ENCODE results near the gene GUCY1A1.
"Not testable (repeated sequence)": the region's sequence is repeated elsewhere in the genome, so short reads cannot be mapped to it uniquely, and the experiment has no call there.

The GUCY1A1 gene, protein sequence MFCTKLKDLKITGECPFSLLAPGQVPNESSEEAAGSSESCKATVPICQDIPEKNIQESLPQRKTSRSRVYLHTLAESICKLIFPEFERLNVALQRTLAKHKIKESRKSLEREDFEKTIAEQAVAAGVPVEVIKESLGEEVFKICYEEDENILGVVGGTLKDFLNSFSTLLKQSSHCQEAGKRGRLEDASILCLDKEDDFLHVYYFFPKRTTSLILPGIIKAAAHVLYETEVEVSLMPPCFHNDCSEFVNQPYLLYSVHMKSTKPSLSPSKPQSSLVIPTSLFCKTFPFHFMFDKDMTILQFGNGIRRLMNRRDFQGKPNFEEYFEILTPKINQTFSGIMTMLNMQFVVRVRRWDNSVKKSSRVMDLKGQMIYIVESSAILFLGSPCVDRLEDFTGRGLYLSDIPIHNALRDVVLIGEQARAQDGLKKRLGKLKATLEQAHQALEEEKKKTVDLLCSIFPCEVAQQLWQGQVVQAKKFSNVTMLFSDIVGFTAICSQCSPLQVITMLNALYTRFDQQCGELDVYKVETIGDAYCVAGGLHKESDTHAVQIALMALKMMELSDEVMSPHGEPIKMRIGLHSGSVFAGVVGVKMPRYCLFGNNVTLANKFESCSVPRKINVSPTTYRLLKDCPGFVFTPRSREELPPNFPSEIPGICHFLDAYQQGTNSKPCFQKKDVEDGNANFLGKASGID

GRCh38 chr4:155666344-155667221, at the start of gene GUCY1A1:
TSS of gene GUCY1A1 (plus strand) at chr4:155666848. CDS start at chr4:155696868, 30,020 bp downstream.
- DNase-seq: no peak

DNA sequence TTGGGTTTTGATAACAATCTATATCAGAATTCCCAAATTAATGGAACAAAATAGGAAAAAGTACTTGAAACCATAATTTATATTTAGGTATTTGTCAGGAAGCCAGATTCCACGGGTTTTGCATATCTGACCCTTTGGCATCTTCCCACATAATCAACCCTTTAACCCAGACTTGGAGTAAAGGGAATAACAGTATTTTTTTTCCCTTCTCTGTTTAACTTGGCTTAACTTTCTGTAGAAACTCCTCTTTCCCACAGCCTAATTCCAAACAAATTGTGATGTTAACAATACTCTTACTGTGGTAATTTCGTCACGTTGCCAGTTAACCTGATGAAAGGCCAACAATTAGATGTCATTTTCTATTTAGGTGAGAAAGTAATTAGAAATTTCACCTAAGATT, 49.4 kb upstream of the GUCY1A1 start:
- DNase-seq: no peak

GRCh38 chr4:155618183-155618838, 48.3 kb upstream of the GUCY1A1 start:
- no peak for DNase-seq

DNA sequence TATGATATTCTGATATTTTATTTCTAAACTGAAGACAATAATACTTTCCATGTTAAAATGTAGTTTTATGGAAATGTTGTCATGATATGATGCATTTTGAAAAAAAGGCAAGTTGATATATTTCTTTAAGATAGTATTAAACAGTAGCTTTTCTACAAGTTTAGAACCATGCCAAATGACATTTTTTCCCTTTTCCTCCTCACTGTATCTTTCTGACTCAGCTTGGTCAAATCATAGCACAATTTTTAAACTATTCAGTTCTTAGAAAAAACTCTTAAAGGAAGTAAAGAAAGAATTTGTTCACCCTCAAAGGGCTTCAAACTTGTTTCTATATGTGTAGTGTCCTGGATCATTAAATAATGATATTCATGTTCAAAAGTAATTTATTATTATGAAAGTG, 46.0 kb upstream of the GUCY1A1 start:
- DNase-seq: no peak

GRCh38 chr4:155624478-155624877, 42.2 kb upstream of the GUCY1A1 start:
- no peak for DNase-seq

DNA sequence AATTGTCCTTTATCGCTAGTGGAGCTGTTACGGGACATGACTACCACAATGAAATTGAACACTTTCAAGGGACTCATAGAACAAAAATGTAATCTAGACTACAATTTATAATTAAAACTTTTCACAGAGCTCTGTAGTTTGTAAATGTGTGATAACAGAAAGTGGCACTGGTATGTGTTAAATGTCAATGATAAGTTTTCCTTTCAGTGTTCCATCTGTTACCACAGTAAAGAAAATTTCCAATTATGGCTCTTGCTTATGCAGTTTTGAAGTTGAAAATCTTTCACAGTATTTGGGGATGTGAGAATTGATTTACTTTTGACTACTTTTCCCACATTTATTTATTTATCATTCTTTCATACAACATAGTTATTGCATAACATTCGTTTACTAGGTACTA, 40.1 kb upstream of the GUCY1A1 start:
- no peak for DNase-seq

- DNase-seq: no peak
These were observed 37.3 kb upstream of the GUCY1A1 start for GRCh38 chr4:155629183-155629825.

DNA sequence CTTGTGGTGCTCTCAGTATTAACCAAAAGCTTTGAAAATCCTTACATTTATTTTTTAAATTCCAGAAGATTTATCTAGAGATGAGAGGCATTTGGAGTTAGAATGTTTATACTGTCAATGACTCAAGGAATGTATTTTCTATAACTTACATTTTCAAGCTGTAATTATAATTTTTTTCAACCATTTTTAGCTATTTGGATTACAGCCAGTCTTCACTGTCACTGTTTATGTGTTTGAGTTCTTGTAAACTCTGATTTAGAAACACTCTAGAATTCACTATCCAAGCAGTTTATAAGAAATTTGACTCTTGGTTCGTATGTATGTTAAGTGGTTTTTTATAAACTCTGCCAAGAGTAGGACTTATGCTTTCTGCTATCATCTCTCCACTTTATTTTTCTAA, 36.7 kb upstream of the GUCY1A1 start:
- no peak for DNase-seq

DNA sequence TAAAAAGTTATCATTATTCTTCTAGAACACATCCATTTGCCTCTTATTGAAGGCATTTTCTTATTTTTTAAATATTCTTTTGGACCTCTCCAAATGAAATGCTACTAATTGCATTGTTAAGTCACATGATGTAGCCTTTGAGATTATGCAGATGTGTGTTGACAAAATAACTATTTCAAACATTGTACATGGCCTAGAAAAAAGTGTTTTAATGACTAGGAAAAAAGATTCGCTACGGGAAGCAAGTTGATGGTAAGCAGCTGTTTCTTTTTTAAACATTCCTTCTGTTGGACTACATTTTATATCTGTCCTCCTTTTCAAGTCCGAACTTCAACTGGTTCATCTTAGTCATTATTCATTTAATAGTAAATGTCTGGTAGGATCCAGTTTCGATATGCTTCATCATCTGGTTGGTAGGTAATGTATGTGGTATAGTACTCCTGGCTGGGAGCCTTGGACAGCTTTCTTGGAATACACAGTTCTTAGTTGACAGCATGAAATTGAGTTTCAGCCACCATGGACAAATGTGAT, 34.3 kb upstream of the GUCY1A1 start:
- no peak for DNase-seq

- DNase-seq: no peak
These were observed 28.3 kb upstream of the GUCY1A1 start for GRCh38 chr4:155638195-155638965.

DNA sequence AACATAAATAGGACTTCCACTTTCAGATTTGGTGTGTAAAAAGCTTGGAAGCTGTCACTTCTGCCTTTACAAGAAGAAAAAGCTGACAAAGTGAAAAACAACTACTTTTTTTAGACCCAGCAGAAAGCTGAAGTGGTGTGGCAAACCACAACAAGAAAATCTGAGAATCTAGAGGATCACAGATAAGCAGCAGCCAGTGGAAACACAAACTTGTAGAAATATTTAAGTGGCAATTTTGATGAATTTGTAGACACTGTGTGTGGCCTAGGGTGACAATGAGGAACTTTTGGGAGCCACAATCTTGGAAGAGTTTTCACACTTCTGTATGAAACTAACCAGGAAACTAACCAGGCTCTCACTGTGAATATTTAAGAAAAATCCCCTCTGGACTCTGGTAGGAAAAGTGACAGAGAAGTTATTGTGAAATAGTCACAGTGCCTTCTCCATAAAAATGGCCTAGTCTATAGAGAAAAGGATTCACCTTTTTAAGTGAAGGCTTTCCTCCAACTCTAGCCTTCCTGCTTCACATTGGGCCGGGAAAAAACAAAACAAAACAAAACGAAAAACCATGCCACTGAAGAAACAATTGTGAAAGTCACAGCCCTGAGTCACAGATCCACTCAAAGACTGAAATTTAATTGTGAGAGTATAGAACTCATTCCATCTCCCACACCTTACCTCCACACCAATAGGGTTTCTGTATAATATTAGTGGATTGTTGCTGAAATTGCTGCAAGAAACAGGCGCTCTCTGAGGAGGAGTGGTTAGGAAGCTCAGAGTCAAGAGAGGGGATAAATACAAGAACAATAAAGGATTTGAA, 26.7 kb upstream of the GUCY1A1 start:
- no peak for DNase-seq

- no peak for DNase-seq
These were observed 25.9 kb upstream of the GUCY1A1 start for GRCh38 chr4:155640751-155641150.

GRCh38 chr4:155643087-155643486, 23.6 kb upstream of the GUCY1A1 start:
- DNase-seq: no peak

DNA sequence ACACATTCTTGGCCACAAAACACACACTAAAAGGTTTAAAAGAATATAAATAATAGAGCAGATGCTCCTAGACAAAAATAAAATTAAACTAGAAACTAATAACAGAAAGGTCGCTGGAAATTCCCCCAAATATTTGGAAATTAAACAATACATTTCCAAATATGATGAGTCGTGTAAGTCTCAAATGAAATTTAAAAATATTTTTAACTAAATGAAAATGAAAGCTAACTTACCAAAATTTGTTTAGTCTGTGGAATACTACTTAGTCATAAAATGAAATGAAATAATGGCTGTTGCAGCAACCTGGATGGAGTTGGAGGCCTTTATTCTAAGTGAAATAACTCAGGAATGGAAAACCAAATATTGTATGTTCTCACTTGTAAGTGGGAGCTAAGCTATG, 20.6 kb upstream of the GUCY1A1 start:
- DNase-seq: no peak

DNA sequence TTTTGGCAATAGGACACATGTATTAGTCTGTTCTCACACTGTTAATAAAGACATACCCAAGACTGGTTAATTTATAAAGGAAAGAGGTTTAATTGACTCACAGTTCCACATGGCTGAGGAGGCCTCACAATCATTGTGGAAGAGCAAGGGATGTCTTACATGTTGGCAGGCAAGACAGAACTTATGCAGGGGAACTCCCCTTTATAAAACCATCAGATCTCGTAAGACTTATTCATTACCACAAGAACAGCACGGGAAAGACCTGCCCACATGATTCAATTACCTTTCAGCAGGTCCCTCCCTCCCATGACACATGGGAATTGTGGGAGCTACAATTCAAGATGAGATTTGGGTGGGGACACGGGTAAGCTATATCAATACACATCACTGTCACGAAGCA, 15.9 kb upstream of the GUCY1A1 start:
- not testable (repeated sequence) for DNase-seq

- no peak for DNase-seq
These were observed 13.6 kb upstream of the GUCY1A1 start for GRCh38 chr4:155653052-155653451.

- no peak for DNase-seq
These were observed 10.6 kb upstream of the GUCY1A1 start for GRCh38 chr4:155656025-155656424.

- DNase-seq: no peak
These were observed 9.5 kb upstream of the GUCY1A1 start for GRCh38 chr4:155657169-155657568.

DNA sequence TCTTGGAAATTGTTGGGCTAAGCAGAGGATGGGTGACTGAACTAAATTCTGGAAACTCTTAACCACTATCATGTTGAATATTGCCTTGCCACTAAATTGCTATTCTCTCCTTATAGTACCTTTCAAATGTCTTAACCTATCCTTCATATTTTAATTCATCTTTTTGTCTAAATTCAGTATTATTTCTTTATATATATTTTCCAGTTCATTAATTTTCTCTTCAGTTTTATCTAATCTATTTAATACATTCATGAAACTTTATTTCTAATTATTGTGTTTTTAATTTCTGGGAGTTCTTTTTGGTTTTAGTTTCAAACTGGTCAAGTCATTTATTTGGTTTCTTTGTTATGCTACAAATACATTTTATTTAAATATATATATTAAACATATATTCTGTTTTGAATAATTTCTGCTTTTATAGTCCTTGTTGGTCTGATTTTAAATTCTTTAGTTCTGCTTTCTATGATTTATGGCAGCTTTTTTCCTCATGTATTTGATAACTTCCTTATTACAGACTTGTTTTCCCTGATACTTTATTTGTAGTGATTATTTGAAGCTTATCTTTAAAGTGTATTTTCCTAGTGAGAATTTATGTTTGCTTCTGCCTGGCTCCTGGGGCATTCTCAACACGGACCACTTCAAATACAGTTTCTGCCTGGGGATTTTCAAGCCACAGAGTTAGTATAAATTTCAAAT, 8.5 kb upstream of the GUCY1A1 start:
- DNase-seq: no peak

- DNase-seq: no peak
These were observed 8.0 kb upstream of the GUCY1A1 start for GRCh38 chr4:155658681-155659064.
